Inferior parietal cortex (tissue), 1 donor: ENCODE results near the gene ZNF668.
"Not testable (repeated sequence)": the region's sequence is repeated elsewhere in the genome, so short reads cannot be mapped to it uniquely, and the experiment has no call there.

Experiments used
- DNase-seq: peaks from one replicate; pipeline ENCODE4 v3.0.0-alpha.2; 2016; ENCODE audit errors: extremely low spot score

Gene ZNF668

DNA sequence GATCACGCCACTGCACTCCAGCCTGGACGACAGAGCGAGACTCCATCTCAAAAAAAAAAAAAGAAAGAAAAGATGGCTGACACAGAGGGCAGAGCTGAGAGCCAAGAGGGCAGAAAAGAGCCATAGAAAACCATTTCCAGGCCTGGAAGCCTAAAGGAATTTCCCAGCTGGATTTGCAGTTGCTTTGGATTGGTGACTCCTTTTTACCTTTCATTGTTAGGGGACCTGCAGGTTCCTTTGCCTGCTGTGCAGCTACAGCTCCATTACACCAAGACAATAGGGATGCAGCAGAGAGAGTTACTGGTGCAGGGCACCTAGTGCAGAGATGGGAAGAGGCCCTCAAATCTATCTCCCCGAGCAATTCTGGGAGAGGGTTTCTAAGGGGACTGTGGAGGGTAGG, 18.4 kb downstream of the ZNF668 start:
- DNase-seq, result no peak

- DNase-seq, result no peak
These were observed 21.9 kb downstream of the ZNF668 start for GRCh38 chr16:31052114-31052513.

DNA sequence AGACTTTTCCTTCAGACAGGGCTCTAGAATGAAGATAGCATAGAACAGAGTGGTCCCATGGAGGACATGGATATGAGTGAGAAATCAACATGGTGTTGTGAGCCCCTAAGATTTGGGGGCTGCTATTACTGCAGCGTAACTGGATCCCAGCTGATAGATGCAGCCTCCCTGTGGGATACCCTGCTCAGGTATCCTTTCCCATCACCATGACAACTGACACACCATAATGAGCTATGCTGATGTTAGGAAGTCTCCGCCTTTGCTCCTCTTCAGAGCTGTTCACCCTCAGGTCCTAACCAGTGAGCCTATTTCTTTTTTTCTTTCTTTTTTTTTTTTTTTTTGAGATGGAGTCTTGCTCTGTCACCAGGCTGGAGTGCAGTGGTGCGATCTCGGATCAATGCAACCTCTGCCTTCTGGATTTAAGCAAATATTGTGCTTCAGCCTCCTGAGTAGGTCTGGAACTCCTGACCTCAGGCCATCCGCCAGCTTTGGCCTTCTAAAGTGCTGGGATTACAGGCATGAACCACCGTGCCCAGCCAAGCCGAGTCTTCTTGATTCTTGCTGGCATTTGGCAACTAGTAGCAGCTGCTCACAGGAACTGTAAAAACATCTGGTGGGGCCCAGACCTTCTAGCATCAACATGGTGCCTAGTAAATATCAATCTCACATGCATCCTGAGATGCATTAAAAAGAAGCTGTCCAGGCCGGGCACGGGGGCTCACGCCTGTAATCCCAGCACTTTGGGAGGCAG, 23.6 kb downstream of the ZNF668 start:
- no peak for DNase-seq

- no peak for DNase-seq
These were observed 30.1 kb downstream of the ZNF668 start for GRCh38 chr16:31043898-31044481.

- no peak for DNase-seq
These were observed 30.7 kb downstream of the ZNF668 start for GRCh38 chr16:31043352-31043751.

GRCh38 chr16:31042866-31043265, 31.2 kb downstream of the ZNF668 start:
- no peak for DNase-seq

DNA sequence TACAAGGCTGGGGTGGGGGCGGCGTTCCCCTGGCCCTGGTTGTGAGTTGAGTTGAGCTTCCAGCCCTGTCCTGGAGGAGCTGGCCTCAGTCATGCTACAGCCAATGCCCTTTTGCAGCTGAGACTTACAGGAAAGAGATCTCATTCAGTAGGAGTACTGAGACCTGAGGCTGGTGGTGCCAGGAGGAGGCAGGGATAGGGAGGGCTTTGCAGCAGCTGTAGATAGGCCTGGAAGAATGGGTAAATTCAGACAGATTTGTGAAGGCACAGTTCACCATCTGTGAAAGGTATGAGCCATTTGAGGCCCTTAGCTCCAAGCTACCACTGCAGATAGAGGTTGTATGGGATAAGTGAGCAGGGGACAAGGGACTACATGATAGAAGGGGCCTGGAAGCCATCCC, 35.0 kb downstream of the ZNF668 start:
- DNase-seq, result no peak

GRCh38 chr16:31036691-31037090, 37.3 kb downstream of the ZNF668 start:
- DNase-seq, result no peak

- DNase-seq, result peak; percentile 90
These were observed 40.1 kb downstream of the ZNF668 start for GRCh38 chr16:31033709-31034492.

GRCh38 chr16:31032736-31033708, 41.0 kb downstream of the ZNF668 start, which contains the start of gene STX4:
STX4 (plus strand) TSS chr16:31033558; CDS start chr16:31033806, 248 bp downstream.
- peak; percentile 99 for DNase-seq

DNA sequence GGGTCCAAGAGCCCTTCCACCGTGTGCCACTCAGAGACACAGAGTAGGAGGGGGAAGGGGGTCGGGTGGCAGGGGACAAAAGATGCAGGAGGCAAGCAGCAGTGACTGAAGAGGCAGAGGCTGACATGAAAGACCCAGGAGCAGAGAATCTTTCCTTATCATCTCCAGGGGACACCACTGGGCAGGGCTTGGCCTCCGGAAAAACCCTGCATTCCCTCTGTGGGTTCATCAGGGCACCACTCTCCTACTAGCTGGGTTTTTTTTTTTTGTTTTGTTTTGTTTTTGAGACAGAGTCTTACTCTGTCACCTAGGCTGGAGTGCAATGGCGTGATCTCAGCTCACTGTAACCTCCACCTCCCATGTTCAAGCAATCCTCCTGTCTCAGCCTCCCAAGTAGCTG, 42.8 kb downstream of the ZNF668 start:
- no peak for DNase-seq

- DNase-seq, result no peak
These were observed 44.8 kb downstream of the ZNF668 start for GRCh38 chr16:31029272-31029671.

DNA sequence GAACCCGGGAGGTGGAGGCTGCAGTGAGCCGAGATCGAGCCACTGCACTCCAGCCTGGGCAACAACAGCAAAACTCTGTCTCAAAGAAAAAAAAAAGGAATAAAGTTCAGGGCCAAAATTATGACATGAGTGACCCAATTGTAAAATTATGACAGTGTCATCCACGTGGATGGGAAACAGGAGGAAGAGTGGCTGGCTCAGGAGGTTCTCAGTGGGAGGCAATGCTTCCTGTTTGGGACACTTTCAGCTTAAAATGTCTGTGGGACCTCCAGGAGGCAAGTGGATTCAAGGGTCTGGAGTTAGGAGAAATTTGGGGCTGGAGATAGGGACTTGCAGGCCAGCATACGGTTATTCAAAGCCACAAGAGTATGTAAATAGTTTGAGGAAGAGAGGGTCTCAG, 48.7 kb downstream of the ZNF668 start:
- DNase-seq, result no peak

DNA sequence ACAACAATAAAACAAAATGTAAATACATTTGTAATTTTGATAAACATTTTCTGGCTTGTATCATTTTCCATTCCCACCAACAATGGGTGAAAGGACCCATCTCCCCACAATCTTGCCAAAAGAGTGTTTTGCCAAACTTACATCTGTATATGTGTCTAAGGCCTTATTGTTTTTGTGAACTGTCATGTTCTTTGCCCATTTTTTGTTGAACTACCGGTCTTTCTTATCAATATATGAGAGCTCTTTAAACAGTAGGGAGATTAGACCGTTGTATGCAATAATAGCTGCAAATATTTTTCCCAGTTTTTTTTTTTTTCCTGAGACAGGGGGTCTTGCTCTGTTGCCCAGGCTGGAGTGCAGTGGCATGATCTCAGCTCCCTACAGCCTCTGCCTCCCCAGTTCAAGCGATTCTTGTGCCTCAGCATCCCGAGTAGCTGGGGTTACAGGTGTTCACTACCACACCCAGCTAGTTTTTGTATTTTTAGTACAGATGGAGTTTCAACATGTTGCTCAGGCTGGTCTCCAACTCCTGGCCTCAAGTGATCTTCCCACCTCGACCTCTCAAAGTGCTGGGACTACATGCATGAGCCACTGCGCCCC, 50.3 kb downstream of the ZNF668 start:
- DNase-seq, result no peak

GRCh38 chr16:31023252-31023602, 50.8 kb downstream of the ZNF668 start:
- no peak for DNase-seq

DNA sequence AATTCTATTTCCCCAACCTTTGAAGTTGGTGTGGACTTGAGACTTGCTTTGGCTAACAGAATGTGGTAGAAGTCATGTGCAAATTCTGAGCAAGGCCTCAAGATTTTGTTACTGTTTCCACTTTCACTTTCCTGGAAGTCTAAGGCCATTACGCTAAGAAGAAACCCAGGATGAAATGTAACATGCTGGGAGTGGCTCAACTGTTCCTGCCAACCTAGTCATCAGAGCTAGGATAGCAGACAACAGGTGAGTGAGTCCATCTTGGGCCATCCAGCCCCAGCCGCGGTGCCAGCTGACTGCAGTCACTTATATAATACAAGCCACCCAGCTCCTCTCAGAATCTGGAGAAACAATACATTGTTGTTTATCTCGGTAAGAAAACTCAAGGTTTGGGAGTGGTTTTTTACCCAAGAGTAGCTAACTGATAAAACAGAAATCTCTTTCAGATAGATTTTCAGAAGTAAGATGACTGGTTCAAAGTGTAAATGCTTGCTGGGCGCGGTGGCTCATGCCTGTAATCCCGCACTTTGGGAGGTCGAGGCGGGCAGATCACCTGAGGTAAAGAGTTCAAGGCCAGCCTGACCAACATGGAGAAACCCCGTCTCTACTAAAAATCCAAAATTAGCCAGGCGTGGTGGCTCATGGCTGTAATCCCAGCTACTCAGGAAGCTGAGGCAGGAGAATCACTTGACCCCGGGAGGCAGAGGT, 51.3 kb downstream of the ZNF668 start:
- DNase-seq, result no peak

GRCh38 chr16:31020536-31020935, 53.5 kb downstream of the ZNF668 start:
- DNase-seq, result no peak

DNA sequence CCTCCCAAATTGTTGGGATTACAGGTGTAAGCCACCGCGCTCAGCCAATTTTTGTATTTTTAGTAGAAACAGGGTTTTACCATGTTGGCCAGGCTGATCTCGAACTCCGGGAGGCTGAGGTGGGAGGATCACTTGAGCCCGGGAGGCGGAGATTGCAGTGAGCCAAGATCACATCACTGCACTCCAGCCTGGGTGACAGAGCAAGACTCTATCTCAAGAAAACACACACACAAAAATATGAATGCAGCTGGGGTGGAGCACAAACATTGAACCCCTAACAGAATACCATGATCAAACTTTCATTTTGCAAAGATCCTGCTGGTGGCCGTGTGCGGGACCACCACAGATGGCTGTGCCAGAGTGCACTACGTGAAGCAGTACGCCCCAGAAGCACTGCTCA, 56.3 kb downstream of the ZNF668 start:
- not testable (repeated sequence) for DNase-seq

GRCh38 chr16:31016018-31016417, 58.0 kb downstream of the ZNF668 start:
- DNase-seq, result no peak

- not testable (repeated sequence) for DNase-seq
These were observed 60.7 kb downstream of the ZNF668 start for GRCh38 chr16:31013292-31013691.

DNA sequence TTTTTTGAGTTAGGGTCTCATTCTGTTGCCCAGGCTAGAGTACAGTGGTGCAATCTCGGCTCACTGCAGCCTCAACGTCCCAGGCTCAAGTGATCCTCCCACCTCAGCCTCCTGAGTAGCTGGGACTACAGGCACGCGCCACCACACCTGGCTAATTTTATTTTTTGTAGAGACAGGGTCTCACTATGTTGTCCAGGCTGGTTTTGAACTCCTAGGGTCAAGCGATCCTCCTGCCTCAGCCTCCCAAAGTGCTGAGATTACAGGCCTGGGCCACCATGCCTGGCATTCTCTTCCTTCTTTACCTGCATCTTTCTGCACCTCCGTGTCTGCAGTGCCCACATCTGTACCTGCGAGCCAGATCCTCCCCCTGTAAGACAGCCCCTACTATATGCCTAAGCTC, 62.2 kb downstream of the ZNF668 start:
- not testable (repeated sequence) for DNase-seq
